Measurements from ENCODE around the gene LECT2. TPM values are rescaled to one million over a fixed set of nuclear protein-coding genes. Genes with fewer than 3 reads are reported as not detected.

Gene LECT2
- total RNA-seq, 2 experiments from 2014 or later = not detected

GRCh38 chr5:135978993-135979392, 24.2 kb upstream of the LECT2 start:
- Histone ChIP-seq H3K9me2 (ENCODE audit: insufficient read depth, low read length) (no peaks in the 10 kb centered on the region), H3K79me2 (ENCODE audit: insufficient read depth, low read depth, low read length) (no peaks in the 10 kb centered on the region), H3K4me1 (ENCODE audit: insufficient read depth, low read length, poor library complexity, severe bottlenecking) (no peaks in the 10 kb centered on the region), H3K4me3 (ENCODE audit: low read depth, low read length, poor library complexity, severe bottlenecking) (no peak overlapping the region), H4K20me1 (ENCODE audit: insufficient read depth, low read length) (no peaks in the 10 kb centered on the region), H2AFZ (ENCODE audit: low read length) (no peak overlapping the region), H3K4me2 (ENCODE audit: low read length) (no peak overlapping the region), H3K27ac (ENCODE audit: low read depth, low read length, poor library complexity, severe bottlenecking) (no peak overlapping the region), H3K36me3 (ENCODE audit: insufficient read depth, low read length) (no peaks in the 10 kb centered on the region), H3K9me3 (ENCODE audit: low read length) (no peaks in the 10 kb centered on the region)
- intact Hi-C loops (cut with micrococcal nuclease; ENCODE audit: unreplicated experiment) = no loop called here
- BruUV-seq (replicated peaks) = no TSS peak
- no peak for DNase-seq (ENCODE audit: low spot score)
- no peak for TF ChIP-seq EZH2phosphoT487 (IDR thresholded peaks at IDR 0.05; ENCODE audit: borderline replicate concordance, low read depth, low read length)
- TF ChIP-seq, protein P1, sequence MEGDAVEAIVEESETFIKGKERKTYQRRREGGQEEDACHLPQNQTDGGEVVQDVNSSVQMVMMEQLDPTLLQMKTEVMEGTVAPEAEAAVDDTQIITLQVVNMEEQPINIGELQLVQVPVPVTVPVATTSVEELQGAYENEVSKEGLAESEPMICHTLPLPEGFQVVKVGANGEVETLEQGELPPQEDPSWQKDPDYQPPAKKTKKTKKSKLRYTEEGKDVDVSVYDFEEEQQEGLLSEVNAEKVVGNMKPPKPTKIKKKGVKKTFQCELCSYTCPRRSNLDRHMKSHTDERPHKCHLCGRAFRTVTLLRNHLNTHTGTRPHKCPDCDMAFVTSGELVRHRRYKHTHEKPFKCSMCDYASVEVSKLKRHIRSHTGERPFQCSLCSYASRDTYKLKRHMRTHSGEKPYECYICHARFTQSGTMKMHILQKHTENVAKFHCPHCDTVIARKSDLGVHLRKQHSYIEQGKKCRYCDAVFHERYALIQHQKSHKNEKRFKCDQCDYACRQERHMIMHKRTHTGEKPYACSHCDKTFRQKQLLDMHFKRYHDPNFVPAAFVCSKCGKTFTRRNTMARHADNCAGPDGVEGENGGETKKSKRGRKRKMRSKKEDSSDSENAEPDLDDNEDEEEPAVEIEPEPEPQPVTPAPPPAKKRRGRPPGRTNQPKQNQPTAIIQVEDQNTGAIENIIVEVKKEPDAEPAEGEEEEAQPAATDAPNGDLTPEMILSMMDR (conservative IDR thresholded peaks at IDR 0.05; ENCODE audit: low read length) = no peak
- POLR2A ChIA-PET = no interaction called here
- CTCF ChIA-PET (ENCODE audit: unreplicated experiment) = no interaction called here

DNA sequence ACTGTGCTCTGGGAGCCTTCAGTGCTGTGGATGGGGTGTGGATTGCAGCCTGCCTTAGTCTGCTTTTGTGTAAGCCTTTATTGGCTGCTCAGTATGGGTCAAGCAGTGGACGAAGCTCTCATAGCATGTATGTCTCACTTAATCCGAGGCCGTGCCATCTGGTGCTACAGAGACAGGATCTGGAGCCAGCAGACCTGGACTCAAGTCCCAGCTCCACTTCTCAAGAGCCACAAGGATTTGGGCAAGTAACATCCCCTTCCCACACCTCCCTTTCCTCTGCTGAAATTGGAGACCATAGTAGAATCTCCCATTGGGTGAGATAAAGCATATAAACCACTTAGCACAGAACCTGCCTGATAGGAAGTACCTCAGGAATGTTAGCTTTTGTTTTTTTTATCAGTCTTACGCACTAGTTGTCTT, 23.4 kb upstream of the LECT2 start:
- POLR2A ChIA-PET = no interaction called here
- intact Hi-C loops (cut with micrococcal nuclease; ENCODE audit: unreplicated experiment) = no loop called here

DNA sequence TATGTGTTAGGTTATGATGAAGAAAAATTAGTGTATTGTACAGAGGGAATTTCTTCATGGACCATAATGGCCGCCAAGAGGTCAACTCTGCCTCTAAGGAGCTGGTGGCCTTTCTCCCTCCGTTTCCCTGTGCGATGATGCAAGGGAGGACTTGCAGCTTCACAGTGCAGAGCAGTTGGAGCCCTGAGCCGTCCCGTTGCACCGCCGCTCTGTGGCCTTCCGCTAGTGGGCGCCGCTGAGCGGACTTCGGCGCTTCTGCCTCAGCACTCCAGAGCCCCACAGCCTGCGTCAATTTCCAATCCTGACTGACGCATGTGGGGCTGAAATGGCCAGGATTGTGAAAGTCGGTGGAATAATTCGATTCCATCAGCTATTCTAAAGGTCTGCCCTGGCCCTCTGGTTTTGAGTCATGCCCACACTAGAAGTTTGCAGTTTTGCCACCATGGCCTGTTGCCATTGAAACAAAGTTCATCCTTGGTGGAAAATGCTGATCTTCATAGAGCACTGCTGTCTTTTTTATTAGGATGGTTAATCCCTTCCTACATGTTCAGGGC, 22.7 kb upstream of the LECT2 start:
- Histone ChIP-seq H3K9me2 (ENCODE audit: insufficient read depth, low read length) (no peaks in the 10 kb centered on the region), H3K27ac (ENCODE audit: low read depth, low read length, poor library complexity, severe bottlenecking) (no peak overlapping the region), H3K4me2 (ENCODE audit: low read length) (no peak overlapping the region), H3K36me3 (ENCODE audit: insufficient read depth, low read length) (no peaks in the 10 kb centered on the region), H3K9me3 (ENCODE audit: low read length) (no peaks in the 10 kb centered on the region), H3K4me1 (ENCODE audit: insufficient read depth, low read length, poor library complexity, severe bottlenecking) (no peaks in the 10 kb centered on the region), H3K79me2 (ENCODE audit: insufficient read depth, low read depth, low read length) (no peaks in the 10 kb centered on the region), H3K4me3 (ENCODE audit: low read depth, low read length, poor library complexity, severe bottlenecking) (no peak overlapping the region), H2AFZ (ENCODE audit: low read length) (no peak overlapping the region), H4K20me1 (ENCODE audit: insufficient read depth, low read length) (no peaks in the 10 kb centered on the region)
- intact Hi-C loops (cut with micrococcal nuclease; ENCODE audit: unreplicated experiment) = loop anchor here (1.0 kb wide), 1 partner anchor 85 kb away; no protein-coding TSS in a partner anchor
- DNase-seq (ENCODE audit: low spot score) = peak; percentile 29
- no TSS peak for BruUV-seq (replicated peaks)
- no peak for TF ChIP-seq EZH2phosphoT487 (IDR thresholded peaks at IDR 0.05; ENCODE audit: borderline replicate concordance, low read depth, low read length)
- TF ChIP-seq, protein P1 (conservative IDR thresholded peaks at IDR 0.05; ENCODE audit: low read length) = peak; percentile 88
- CTCF ChIA-PET (ENCODE audit: unreplicated experiment) = interaction anchor here (0.6 to 1.0 kb wide), 2 partner anchors 10 to 236 kb away, joined by 3 to 4 read pairs; no protein-coding TSS in a partner anchor
- POLR2A ChIA-PET = no interaction called here

More for the DNA sequence above, 23.4 kb upstream of the LECT2 start:
- Histone ChIP-seq H3K4me3 (ENCODE audit: low read depth, low read length, poor library complexity, severe bottlenecking) (no peak overlapping the region), H3K4me1 (ENCODE audit: insufficient read depth, low read length, poor library complexity, severe bottlenecking) (no peaks in the 10 kb centered on the region), H3K9me3 (ENCODE audit: low read length) (no peaks in the 10 kb centered on the region), H3K36me3 (ENCODE audit: insufficient read depth, low read length) (no peaks in the 10 kb centered on the region), H4K20me1 (ENCODE audit: insufficient read depth, low read length) (no peaks in the 10 kb centered on the region), H3K27ac (ENCODE audit: low read depth, low read length, poor library complexity, severe bottlenecking) (no peak overlapping the region), H2AFZ (ENCODE audit: low read length) (no peak overlapping the region), H3K9me2 (ENCODE audit: insufficient read depth, low read length) (no peaks in the 10 kb centered on the region), H3K79me2 (ENCODE audit: insufficient read depth, low read depth, low read length) (no peaks in the 10 kb centered on the region), H3K4me2 (ENCODE audit: low read length) (no peak overlapping the region)
- DNase-seq (ENCODE audit: low spot score) = no peak
- CTCF ChIA-PET (ENCODE audit: unreplicated experiment) = interaction anchor here (1.0 kb wide), 1 partner anchor 9 kb away, joined by 3 read pairs; no protein-coding TSS in a partner anchor
- no TSS peak for BruUV-seq (replicated peaks)
- no peak for TF ChIP-seq EZH2phosphoT487 (IDR thresholded peaks at IDR 0.05; ENCODE audit: borderline replicate concordance, low read depth, low read length)
- TF ChIP-seq, protein P1 (conservative IDR thresholded peaks at IDR 0.05; ENCODE audit: low read length) = no peak
